Activated B cell treated with CpG ODN at 0.5 μM for 24 hours (primary cell): ENCODE data around the gene NKAIN2. TPM values are rescaled to one million over a fixed set of nuclear protein-coding genes. Genes with fewer than 3 reads are reported as not detected.

Experiments used
- ATAC-seq: fragments of 200-7000 bp; cut with Tn5 transposase; one replicate; pipeline ENCODE4 v1.10.0; 2021; ENCODE audit warnings: low read depth, mild to moderate bottlenecking, moderate library complexity
- CTCF ChIA-PET: fragments of 350-600 bp; sonication (Branson Sonifier 250); formaldehyde crosslinking; loops from one replicate; lab custom pipeline; 2021; ENCODE audit warnings: antibody characterized with exemption; lab: Charles Lee
- POLR2A ChIA-PET: fragments of 350-600 bp; sonication (Branson Sonifier 250); formaldehyde crosslinking; loops from one replicate; lab custom pipeline; 2021; ENCODE audit warnings: antibody characterized with exemption; lab: Charles Lee
- DNase-seq: peaks from one replicate; pipeline ENCODE4 v3.0.0; 2022
- H3K27ac Mint-ChIP-seq: one replicate; pipeline ENCODE4 v1.8.0; 2020; ENCODE audit warnings: mixed read lengths
- H3K27me3 Mint-ChIP-seq: one replicate; pipeline ENCODE4 v1.8.0; 2021; ENCODE audit warnings: mixed read lengths
- H3K36me3 Mint-ChIP-seq: one replicate; pipeline ENCODE4 v1.8.0; 2021; ENCODE audit warnings: low read depth, mixed read lengths
- H3K4me1 Mint-ChIP-seq: one replicate; pipeline ENCODE4 v1.8.0; 2021; ENCODE audit warnings: mixed read lengths
- H3K4me3 Mint-ChIP-seq: one replicate; pipeline ENCODE4 v1.8.0; 2020; ENCODE audit warnings: mild to moderate bottlenecking, mixed read lengths
- H3K9me3 Mint-ChIP-seq: one replicate; pipeline ENCODE4 v1.8.0; 2020; ENCODE audit warnings: mixed read lengths
- CTCF ChIP-seq: fragments of 200-600 bp; IDR thresholded peaks from one replicate; pipeline ENCODE4 v1.8.0; 2022; ENCODE audit warnings: antibody characterized with exemption, mild to moderate bottlenecking
- intact Hi-C: fragments of 100-400 bp; cut with micrococcal nuclease; formaldehyde crosslinking; loops from one replicate; pipeline ENCODE4 v1.15.1; 2024
- total RNA-seq: library from RNA; stranded (reverse); gene quantifications from 2 replicates; pipeline ENCODE4 v1.2.3, GENCODE V29; 2022

The NKAIN2 gene
- total RNA-seq, 1 donor from 2014 or later, result not detected

- intact Hi-C loops, result no loop called here
- ATAC-seq (no peak), DNase-seq (no peak)
- Mint-ChIP-seq H3K27me3 (no peaks in the 10 kb centered on the region), H3K27ac (no peak overlapping the region), H3K4me1 (no peaks in the 10 kb centered on the region), H3K9me3 (no peaks in the 10 kb centered on the region), H3K36me3 (no peaks in the 10 kb centered on the region), H3K4me3 (no peak overlapping the region)
- TF ChIP-seq CTCF, result no peak
- POLR2A ChIA-PET, result no interaction called here
- CTCF ChIA-PET, result no interaction called here
Observed at GRCh38 chr6:124090491-124090890, 286.8 kb downstream of the NKAIN2 start.

- TF ChIP-seq CTCF, result no peak
- DNase-seq (no peak), ATAC-seq (no peak)
- Mint-ChIP-seq H3K4me1 (no peaks in the 10 kb centered on the region), H3K4me3 (no peak overlapping the region), H3K27me3 (no peaks in the 10 kb centered on the region), H3K27ac (no peak overlapping the region), H3K9me3 (peaks cover 2% of the 10 kb centered on the region), H3K36me3 (no peaks in the 10 kb centered on the region)
- ChIA-PET POLR2A (no interaction called here), CTCF (no interaction called here)
- intact Hi-C loops, result no loop called here
Observed at GRCh38 chr6:124099520-124099919, 295.9 kb downstream of the NKAIN2 start.

- H3K27ac Mint-ChIP-seq, result no peak overlapping the region
- intact Hi-C loops, result no loop called here
- ATAC-seq (no peak), DNase-seq (no peak)
- H3K4me1 Mint-ChIP-seq, result no peaks in the 10 kb centered on the region
- no peak overlapping the region for H3K4me3 Mint-ChIP-seq
- peaks cover 21% of the 10 kb centered on the region for H3K9me3 Mint-ChIP-seq
- no peaks in the 10 kb centered on the region for H3K36me3 Mint-ChIP-seq
- ChIA-PET CTCF (no interaction called here), POLR2A (no interaction called here)
- H3K27me3 Mint-ChIP-seq, result no peaks in the 10 kb centered on the region
- TF ChIP-seq CTCF, result no peak
Observed at GRCh38 chr6:124110514-124110913, 306.8 kb downstream of the NKAIN2 start.

GRCh38 chr6:124119596-124119995 lies 315.9 kb downstream of the NKAIN2 start:
- no peaks in the 10 kb centered on the region for H3K27me3 Mint-ChIP-seq
- no peak overlapping the region for H3K27ac Mint-ChIP-seq
- no peaks in the 10 kb centered on the region for H3K4me1 Mint-ChIP-seq
- no peak for DNase-seq
- H3K9me3 Mint-ChIP-seq, result no peaks in the 10 kb centered on the region
- no peak for ATAC-seq
- H3K36me3 Mint-ChIP-seq, result no peaks in the 10 kb centered on the region
- H3K4me3 Mint-ChIP-seq, result no peak overlapping the region
- intact Hi-C loops, result no loop called here
- no peak for TF ChIP-seq CTCF
- ChIA-PET POLR2A (no interaction called here), CTCF (no interaction called here)

GRCh38 chr6:124123617-124124209 lies 320.0 kb downstream of the NKAIN2 start:
- Mint-ChIP-seq H3K27ac (no peak overlapping the region), H3K4me3 (no peak overlapping the region), H3K4me1 (no peaks in the 10 kb centered on the region), H3K9me3 (peaks cover 1% of the 10 kb centered on the region), H3K36me3 (no peaks in the 10 kb centered on the region), H3K27me3 (no peaks in the 10 kb centered on the region)
- TF ChIP-seq CTCF, result no peak
- ChIA-PET CTCF (no interaction called here), POLR2A (no interaction called here)
- no peak for ATAC-seq
- intact Hi-C loops, result no loop called here
- DNase-seq, result no peak
